Measurements from ENCODE around the gene PTGES2.
A peak's percentile ranks its signal among the peaks of the same experiment; 100 is the strongest.
"Not testable (repeated sequence)": the region's sequence is repeated elsewhere in the genome, so short reads cannot be mapped to it uniquely, and the experiment has no call there.

PTGES2 gene

DNA sequence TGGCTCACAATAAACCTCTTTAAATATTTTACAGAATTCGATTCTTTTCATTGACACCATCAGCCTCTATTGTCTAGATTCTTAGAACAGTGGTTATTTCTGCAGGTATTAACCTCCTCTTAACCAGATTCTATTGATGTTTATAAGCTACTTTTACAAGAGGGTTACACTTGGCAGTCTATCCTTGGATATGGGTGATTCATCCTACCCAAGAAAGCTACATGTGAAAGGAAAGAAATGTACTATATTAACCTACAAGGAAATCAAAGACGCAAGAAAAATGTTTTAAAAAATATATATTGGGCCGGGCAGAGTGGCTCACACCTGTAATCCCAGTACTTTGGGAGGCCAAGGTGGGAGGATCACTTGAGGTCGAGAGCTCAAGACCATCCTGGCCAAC, 42.8 kb downstream of the PTGES2 start:
- no peak for DNase-seq

DNA sequence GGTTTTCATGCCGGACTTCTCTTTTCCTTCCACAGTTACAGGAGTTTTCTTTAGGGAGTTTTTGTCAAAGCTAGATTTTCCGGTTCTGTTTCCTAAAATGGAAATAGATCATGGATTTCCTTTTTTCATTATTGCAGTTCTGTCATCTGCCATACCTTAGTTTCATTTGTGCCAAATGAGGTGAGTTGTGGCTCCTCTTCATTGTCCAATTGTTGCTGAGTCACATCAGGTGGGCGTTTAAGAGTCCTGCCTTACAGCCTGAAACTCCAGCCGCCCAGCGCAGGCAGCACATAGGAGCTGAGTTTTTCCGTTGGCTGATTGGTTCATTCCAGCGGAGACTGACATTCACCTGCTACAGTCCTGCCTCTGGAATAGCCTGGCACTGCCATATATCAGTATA, 45.4 kb downstream of the PTGES2 start:
- DNase-seq: no peak

DNA sequence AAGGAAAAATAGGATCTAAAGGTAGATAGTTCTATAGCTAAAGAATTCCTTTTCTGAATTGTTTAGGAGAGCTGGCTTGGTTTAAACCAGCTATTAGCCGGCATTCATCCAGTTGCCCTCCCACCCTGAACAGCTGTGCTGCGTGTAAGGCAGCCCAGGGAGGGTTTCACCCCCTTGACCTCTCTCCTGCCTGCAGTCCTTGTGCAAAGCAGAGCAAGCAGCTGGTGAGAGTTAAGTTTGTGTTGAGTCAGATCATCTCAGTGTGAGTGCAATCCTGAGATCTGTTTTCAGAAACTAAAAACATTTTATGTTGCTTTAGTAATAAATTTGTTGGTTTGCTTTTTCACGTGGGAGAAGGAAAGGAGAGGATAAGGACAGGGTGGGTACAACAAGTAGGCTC, 46.5 kb downstream of the PTGES2 start:
- DNase-seq: no peak

DNA sequence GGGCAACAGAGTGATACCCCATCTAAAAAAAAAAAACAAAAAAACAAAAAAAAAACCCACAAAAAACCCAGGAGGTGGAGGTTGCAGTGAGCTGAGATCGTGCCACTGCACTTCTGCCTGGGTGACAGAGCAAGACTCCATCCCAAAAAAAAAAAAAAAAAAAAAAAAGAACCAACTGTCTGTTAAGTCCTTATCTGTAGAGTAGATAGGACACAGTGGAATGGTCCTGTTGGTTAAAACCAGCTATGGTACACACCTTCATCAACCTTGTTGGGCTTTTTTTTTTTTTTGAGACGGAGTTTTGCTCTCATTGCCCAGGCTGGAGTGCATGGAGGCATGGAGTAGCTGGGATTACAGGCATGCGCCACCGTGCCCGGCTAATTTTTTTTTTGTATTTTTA, 47.3 kb downstream of the PTGES2 start:
- no peak for DNase-seq

DNA sequence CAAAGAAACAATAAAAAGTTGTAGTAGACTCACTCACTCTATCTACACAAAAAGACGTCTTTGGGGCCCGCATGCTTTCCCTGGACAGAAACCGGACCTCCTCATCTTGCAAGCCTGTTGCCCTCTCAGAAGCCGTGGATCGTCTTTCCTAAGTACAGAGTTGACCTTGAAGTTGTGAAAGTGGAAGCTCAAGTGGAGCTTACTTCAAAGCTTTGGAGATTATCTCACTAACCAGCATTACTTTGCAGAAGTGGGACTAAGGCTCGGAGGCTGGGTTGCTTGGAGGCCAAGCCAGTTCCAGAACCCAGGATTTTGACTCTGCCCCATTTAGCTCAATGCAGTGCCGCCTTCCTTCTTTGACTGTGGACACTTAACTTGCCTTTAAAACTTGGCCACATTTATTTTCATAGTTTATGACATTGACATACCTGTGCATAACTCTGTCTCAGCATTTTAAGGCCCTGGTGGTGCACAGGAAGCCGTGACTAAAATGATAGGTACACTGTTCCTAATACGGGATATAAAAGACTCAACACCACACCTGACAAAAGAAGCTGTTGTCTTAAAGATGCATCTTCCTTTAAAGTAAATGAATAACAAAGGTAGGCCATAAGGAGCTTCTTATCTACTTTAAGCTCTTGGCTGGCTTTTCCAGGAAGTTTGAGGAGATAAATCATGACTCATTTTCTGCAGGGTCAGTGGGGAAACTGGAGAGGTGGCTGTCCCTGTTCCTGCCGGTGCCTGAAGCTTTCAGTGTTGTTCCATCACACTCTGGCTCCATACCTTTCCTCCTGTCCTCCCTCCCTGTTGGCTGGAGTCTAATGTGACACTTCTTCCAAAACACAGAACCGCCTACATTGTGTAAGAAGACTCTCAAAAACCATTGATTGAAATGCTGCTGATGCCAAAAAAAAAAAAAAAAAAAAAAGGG, 48.8 kb downstream of the PTGES2 start:
- no peak for DNase-seq

DNA sequence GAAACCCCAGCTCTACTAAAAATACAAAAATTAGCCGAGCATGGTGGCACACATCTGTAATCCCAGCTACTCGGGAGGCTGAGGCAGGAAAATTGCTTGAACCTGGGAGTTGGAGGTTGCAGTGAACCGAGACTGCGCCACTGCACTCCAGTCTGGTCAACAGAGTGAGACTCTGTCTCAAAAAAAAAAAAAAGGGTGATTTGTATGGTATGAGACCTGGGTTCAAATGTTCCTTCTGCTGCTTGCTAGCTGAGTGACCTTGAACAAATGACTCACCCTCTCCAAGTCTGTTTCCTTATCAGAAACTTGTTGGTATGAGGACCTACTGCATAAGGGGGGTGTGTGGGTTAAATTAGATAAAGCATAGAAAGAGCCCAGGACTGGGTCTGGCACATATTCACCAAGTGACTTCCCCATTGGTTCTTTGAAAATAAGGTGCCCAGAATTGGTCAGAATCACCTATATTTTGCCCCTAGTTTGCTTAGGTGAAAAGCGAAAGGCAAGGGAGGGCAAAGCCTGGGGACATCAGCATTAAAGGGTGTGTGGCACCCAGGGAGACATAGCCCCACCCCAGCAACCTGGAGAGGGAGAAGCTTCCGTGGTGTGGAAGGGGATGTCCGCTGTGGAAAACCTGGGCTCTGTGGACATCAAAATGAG, 49.6 kb downstream of the PTGES2 start:
- no peak for DNase-seq

DNA sequence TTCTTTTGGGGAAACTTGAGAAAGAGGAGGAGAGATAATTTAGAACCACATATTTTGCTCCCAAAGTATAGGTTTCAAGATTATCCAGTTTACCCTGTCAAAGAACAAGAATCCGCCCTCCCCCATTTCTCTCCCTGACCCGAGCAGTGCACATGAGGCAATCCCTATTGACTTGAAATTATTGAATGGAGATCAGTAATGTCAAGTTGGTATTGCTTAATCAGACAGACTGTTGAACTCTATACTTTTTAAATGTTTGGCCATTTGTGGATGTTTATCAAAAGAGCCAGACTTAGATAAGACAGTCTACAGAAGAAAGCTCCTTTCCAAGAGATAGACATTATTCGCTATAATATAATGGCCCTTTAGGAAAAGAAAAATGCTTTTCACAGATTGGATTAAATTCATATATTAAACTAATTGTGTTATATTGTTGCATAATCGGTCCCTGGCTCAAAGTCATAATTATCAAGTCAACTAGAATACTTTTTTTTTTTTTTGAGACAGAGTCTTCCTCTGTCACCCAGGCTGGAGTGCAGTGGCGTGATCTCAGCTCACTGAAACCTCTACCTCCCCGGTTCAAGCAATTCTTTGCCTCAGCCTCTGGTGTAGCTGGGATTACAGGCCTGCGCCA, 54.2 kb downstream of the PTGES2 start:
- no peak for DNase-seq

DNA sequence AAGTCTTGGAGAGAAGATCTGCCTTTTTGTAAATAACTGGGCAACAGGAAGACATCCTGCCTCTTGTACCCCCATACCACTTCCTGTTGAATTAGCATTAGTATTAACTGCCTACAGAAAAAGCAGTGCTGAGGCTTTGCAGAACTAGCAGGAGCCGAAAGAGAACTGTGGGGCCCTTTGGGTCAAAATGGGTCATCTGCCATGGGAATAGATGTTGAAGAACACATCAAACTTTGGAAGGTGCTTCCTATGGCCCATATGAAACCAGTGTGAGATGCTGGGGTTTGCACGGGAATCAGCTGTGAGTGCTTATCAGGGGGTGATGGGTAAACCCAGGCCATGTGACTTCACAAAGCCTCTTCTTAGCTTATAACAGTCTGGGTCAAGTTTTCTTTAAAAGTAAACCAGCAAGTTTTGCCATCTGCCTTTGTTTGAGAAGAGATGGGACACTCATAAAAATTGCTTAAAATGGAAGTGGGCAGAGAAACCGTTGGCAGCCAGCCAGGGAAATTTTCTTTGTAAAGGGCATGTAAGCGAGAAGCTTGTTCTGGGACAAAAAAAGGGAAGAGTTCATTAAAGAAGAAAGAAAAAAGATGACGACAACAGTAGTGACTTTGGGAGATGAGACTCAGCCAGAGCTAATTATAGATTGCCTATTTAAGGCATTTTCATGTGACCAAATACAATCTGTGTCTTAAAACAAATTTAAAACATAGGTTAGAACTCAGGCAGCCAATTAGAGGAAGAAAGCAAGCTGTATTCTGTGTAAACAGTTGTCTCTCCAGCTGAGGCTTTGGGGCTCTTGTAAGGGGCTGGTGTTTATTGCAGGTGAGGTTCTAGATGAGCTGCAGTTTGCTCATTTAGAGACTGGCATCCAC, 55.1 kb downstream of the PTGES2 start:
- DNase-seq: peak; percentile 61

DNA sequence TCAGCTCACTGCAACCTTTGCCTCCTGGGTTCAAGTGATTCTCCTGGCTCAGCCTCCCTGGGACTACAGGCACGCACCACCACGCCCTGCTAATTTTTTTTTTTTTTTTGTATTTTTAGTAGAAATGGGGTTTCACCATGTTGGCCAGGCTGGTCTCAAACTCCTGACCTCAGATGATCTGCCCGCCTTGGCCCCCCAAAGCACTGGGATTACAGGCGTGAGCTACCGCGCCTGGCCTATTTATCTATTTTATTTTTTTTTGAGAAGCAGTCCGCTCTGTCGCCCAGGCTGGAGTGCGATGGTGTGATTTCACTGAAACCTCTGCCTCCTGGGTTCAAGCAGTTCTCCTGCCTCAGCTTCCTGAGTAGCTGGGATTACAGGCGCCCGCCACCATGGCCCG, 56.1 kb downstream of the PTGES2 start:
- DNase-seq: not testable (repeated sequence)

DNA sequence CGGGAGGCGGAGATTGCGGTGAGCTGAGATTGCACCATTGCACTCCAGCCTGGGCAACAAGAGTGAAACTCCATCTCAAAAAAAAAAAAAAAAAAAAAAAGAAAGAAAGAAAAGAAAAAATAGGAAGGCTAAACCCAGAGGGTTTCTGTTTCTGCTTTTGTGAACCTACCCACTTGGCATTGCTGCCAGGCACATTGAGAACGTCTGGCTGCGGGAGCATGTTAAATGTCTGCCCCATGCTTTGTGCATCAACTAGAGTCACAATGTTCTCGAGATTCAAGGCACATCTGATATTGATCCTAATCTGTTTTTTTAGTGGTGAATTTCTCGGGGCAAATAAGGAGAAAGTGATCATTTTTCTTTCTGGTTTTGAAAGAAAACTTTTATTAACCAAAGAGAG, 56.7 kb downstream of the PTGES2 start:
- DNase-seq: no peak
